Endothelial cell of umbilical vein (primary cell): ENCODE results near the gene MAP3K13. TPM values are rescaled to one million over a fixed set of nuclear protein-coding genes. Genes with fewer than 3 reads are reported as not detected.

Source experiments
- BruUV-seq: library from RNA; stranded (reverse); fragments of 400-500 nt; replicated peaks from 2 replicates; lab custom pipeline; 2021; lab: Mats Ljungman, UMichigan
- CTCF ChIA-PET: fragments of 300-600, 350-600 bp; sonication (Branson Sonifier 250); formaldehyde crosslinking; loops from one replicate; lab custom pipeline; 2021; ENCODE audit warnings: antibody characterized with exemption, inconsistent platforms; lab: Charles Lee
- POLR2A ChIA-PET: fragments of 300-600, 350-600 bp; sonication (Branson Sonifier 250); formaldehyde crosslinking; loops from one replicate; lab custom pipeline; 2021; ENCODE audit warnings: antibody characterized with exemption, inconsistent platforms; lab: Charles Lee
- DNase-seq: peaks from one replicate; pipeline ENCODE4 v3.0.0-alpha.2; 2011; ENCODE audit warnings: low read depth, low spot score
- FAIRE-seq: peaks from 2 replicates; lab custom pipeline; 2011; peaks lifted over from hg19 to GRCh38; lab: Jason Lieb, UNC
- H2AFZ ChIP-seq: 2 replicates; pipeline ENCODE4 v1.6.0; 2012; ENCODE audit warnings: low read depth, low read length, control low read depth, inconsistent platforms
- H3K27ac ChIP-seq: 2 replicates; pipeline ENCODE4 v1.5.1; 2011; ENCODE audit warnings: low read depth, mild to moderate bottlenecking, control low read depth, low read length, moderate library complexity; ENCODE audit not compliant: insufficient read depth
- H3K27me3 ChIP-seq, 2 experiments: 2 replicates each; pipeline versions ENCODE4 v1.6.0 to v1.6.1; 2011; ENCODE audit warnings: low read length in 2 of 2, mixed read lengths in 1 of 2; ENCODE audit not compliant: control insufficient read depth in 2 of 2, insufficient read depth in 2 of 2
- H3K36me3 ChIP-seq, 2 experiments: 2 replicates in 1 of 2; 3 replicates in 1 of 2; pipeline ENCODE4 v1.5.1; 2011; ENCODE audit warnings: low read length in 2 of 2, mild to moderate bottlenecking in 1 of 2, moderate library complexity in 1 of 2; ENCODE audit not compliant: control insufficient read depth in 2 of 2, insufficient read depth in 2 of 2; ENCODE audit errors: extremely low read depth in 1 of 2
- H3K4me1 ChIP-seq: 3 replicates; pipeline ENCODE4 v1.5.1; 2011; ENCODE audit warnings: mild to moderate bottlenecking, low read length; ENCODE audit not compliant: control insufficient read depth, insufficient read depth; ENCODE audit errors: extremely low read depth
- H3K4me2 ChIP-seq: 2 replicates; pipeline ENCODE4 v1.6.1; 2011; ENCODE audit warnings: low read length, control low read depth, mixed read lengths; ENCODE audit not compliant: insufficient read depth
- H3K4me3 ChIP-seq, 3 experiments: fragments of 200-600 bp in 1 of 3; sonication (generic), shearing (Covaris generic) in 1 of 3; replicated peaks in 1 of 3; 2 replicates each; pipeline ENCODE4 v1.5.1; 2011 to 2016; ENCODE audit warnings: control low read depth in 3 of 3, low read length in 3 of 3, mild to moderate bottlenecking in 2 of 3, inconsistent platforms in 1 of 3, low read depth in 1 of 3, moderate library complexity in 1 of 3; ENCODE audit not compliant: insufficient read depth in 1 of 3
- H3K79me2 ChIP-seq: 2 replicates; pipeline ENCODE4 v1.6.0; 2012; ENCODE audit warnings: low read length, inconsistent platforms; ENCODE audit not compliant: control insufficient read depth, insufficient read depth
- H3K9ac ChIP-seq: replicated peaks from 2 replicates; pipeline ENCODE3; 2011; ENCODE audit warnings: low read length, control low read depth; ENCODE audit not compliant: insufficient read depth; ENCODE audit errors: extremely low read depth
- H3K9me1 ChIP-seq: replicated peaks from 3 replicates; pipeline ENCODE4 v1.6.0; 2011; ENCODE audit warnings: mild to moderate bottlenecking, low read length; ENCODE audit not compliant: control insufficient read depth, insufficient read depth; ENCODE audit errors: extremely low read depth
- H3K9me3 ChIP-seq: replicated peaks from 2 replicates; pipeline ENCODE4 v1.5.1; 2012; ENCODE audit warnings: low read length, inconsistent platforms; ENCODE audit not compliant: control insufficient read depth, insufficient read depth
- H4K20me1 ChIP-seq: replicated peaks from 2 replicates; pipeline ENCODE3; 2011; ENCODE audit warnings: mild to moderate bottlenecking, low read length; ENCODE audit not compliant: control insufficient read depth, insufficient read depth; ENCODE audit errors: extremely low read depth
- EZH2 ChIP-seq: IDR thresholded peaks from 2 replicates; pipeline ENCODE4 v1.6.1; 2012; ENCODE audit warnings: borderline replicate concordance, low read depth, mild to moderate bottlenecking, moderate library complexity, low read length, inconsistent platforms; ENCODE audit not compliant: severe bottlenecking
- FOS ChIP-seq: IDR thresholded peaks from 2 replicates; pipeline ENCODE4 v1.6.1; 2011; ENCODE audit warnings: mild to moderate bottlenecking, low read length, moderate library complexity, borderline replicate concordance; ENCODE audit not compliant: insufficient read depth
- GATA2 ChIP-seq: IDR thresholded peaks from 2 replicates; pipeline ENCODE4 v1.7.0; 2011; ENCODE audit warnings: low read depth, mild to moderate bottlenecking, moderate library complexity, mixed read lengths, low read length; ENCODE audit not compliant: insufficient read length, insufficient read depth
- JUN ChIP-seq: IDR thresholded peaks from 2 replicates; pipeline ENCODE4 v1.6.1; 2011; ENCODE audit warnings: borderline replicate concordance, low read depth; ENCODE audit not compliant: insufficient read length, insufficient read depth
- MAX ChIP-seq: IDR thresholded peaks from 2 replicates; pipeline ENCODE4 v1.6.1; 2011; ENCODE audit not compliant: insufficient read depth, insufficient read length
- MYC ChIP-seq: IDR thresholded peaks from one replicate; pipeline ENCODE4 v1.6.1; 2011; ENCODE audit warnings: mild to moderate bottlenecking, low read depth, low read length
- POLR2A ChIP-seq: IDR thresholded peaks from 2 replicates; pipeline ENCODE4 v1.6.1; 2012; ENCODE audit warnings: low read depth, mild to moderate bottlenecking, control low read depth, low read length
- POLR2AphosphoS5 ChIP-seq: IDR thresholded peaks from 2 replicates; pipeline ENCODE4 v1.6.1; 2012; ENCODE audit warnings: low read depth, mild to moderate bottlenecking, control low read depth, low read length, moderate library complexity; ENCODE audit not compliant: insufficient read depth
- dilution Hi-C: fragments of 300-500 bp; cut with MboI; formaldehyde crosslinking; loops from one replicate; pipeline ENCODE4 v1.15.0; 2019; ENCODE audit warnings: low sequenced_read_pairs; ENCODE audit not compliant: extremely low pct_ligation_motif_present
- intact Hi-C: fragments of 100-400 bp; cut with micrococcal nuclease; formaldehyde crosslinking; loops from one replicate; pipeline ENCODE4 v1.10.0; 2022
- polyA plus RNA-seq, 4 experiments: library from polyadenylated mRNA; depleted of rRNA in 3 of 4; stranded (reverse) in 3 of 4; unstranded in 1 of 4; fragments of >200 nt; gene quantifications; 2 replicates each; pipeline versions ENCODE4 v1.2.1 to v1.2.3, GENCODE V29; 2011 to 2012; ENCODE audit warnings: missing spikeins in 1 of 4
- total RNA-seq: library from RNA; stranded (reverse); gene quantifications from 2 replicates; pipeline ENCODE4 v1.2.3, GENCODE V29; 2021
- TF ChIP-seq, protein P1 (sequence below), 2 donors: IDR thresholded peaks; 1 replicate in 1 of 2; 2 replicates in 1 of 2; pipeline ENCODE4 v1.5.1; 2011; ENCODE audit warnings: low read length in 2 of 2, mild to moderate bottlenecking in 2 of 2, moderate library complexity in 2 of 2, control low read depth in 1 of 2, inconsistent platforms in 1 of 2, low read depth in 1 of 2; ENCODE audit not compliant: insufficient read depth in 1 of 2; ENCODE audit errors: extremely low read depth in 1 of 2

The MAP3K13 gene
- total and polyA plus RNA-seq, 2 donors (not counting 3 experiments of a cell fraction or from before 2014, with no cell fraction given): 6.2 to 15.4 TPM

DNA sequence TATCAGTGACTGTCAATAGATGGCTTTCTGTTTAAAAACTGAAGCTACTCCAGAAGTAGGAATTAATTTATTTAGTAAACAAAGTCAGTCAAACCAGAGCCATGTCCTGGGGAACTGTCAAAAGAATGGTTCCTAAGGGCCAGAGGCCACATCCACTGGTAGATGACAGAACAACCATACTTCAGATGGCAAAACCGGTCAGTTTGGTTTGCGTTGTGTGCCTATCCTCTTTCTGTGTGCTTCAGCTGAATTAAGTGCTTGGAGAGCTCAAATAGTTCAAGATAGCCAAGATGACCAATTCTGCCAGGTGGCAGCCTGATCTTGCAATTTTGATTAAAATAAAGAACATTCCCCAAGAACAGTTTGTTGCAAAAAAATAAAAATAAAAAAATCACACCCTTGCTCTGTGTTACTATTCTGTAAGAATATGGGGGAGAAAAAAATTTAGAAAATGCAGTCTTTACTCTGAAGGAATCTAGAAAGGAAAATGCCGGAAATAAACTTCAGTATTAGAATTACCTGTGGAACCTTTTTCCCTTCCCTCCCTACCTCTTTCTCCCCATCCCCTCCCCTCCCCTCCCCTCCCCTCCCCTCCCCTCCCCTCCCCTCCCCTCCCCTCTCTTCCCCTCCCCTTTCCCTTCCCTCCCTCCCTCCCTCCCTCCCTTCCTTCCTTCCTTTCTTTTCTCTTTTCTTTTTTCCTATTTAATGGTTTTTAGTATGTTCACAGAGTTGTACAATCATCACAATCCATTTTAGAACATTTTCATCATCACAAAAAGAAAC is 2.5 kb downstream of the MAP3K13 start:
- FAIRE-seq (no peak), DNase-seq (no peak)
- H3K27ac ChIP-seq: no peak overlapping the region
- H3K4me3 ChIP-seq: no peak overlapping the region
- intact Hi-C loops (no loop called here), dilution Hi-C loops (no loop called here)
- POLR2A ChIA-PET: no interaction called here
- peaks cover 11 to 25% of the 10 kb centered on the region in 2 experiments for H3K27me3 ChIP-seq
- CTCF ChIA-PET: no interaction called here
- TF ChIP-seq EZH2: no peak
- no peak for TF ChIP-seq JUN
- TF ChIP-seq GATA2: no peak
- TF ChIP-seq POLR2AphosphoS5: no peak
- no peak for TF ChIP-seq POLR2A
- no peak for TF ChIP-seq MYC
- TF ChIP-seq FOS: no peak
- TF ChIP-seq MAX: no peak
- TF ChIP-seq, protein P1, sequence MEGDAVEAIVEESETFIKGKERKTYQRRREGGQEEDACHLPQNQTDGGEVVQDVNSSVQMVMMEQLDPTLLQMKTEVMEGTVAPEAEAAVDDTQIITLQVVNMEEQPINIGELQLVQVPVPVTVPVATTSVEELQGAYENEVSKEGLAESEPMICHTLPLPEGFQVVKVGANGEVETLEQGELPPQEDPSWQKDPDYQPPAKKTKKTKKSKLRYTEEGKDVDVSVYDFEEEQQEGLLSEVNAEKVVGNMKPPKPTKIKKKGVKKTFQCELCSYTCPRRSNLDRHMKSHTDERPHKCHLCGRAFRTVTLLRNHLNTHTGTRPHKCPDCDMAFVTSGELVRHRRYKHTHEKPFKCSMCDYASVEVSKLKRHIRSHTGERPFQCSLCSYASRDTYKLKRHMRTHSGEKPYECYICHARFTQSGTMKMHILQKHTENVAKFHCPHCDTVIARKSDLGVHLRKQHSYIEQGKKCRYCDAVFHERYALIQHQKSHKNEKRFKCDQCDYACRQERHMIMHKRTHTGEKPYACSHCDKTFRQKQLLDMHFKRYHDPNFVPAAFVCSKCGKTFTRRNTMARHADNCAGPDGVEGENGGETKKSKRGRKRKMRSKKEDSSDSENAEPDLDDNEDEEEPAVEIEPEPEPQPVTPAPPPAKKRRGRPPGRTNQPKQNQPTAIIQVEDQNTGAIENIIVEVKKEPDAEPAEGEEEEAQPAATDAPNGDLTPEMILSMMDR (IDR thresholded peaks at IDR 0.05; ENCODE audit: extremely low read depth in 1 of 2, insufficient read depth in 1 of 2, low read depth in 1 of 2, low read length in 2 of 2): no peak
- H2AFZ ChIP-seq: no peak overlapping the region
- no peaks in the 10 kb centered on the region for H3K9me3 ChIP-seq
- H4K20me1 ChIP-seq: no peaks in the 10 kb centered on the region
- H3K9ac ChIP-seq: no peak overlapping the region
- no peaks in the 10 kb centered on the region for H3K79me2 ChIP-seq
- peaks cover 6% of the 10 kb centered on the region for H3K4me1 ChIP-seq
- H3K9me1 ChIP-seq: no peaks in the 10 kb centered on the region
- no peaks in the 10 kb centered on the region for H3K36me3 ChIP-seq
- no TSS peak for BruUV-seq
- H3K4me2 ChIP-seq: no peak overlapping the region
